GM10266 (cell line): ENCODE measurements around the gene C3orf80.
"Not testable (repeated sequence)": the region's sequence is repeated elsewhere in the genome, so short reads cannot be mapped to it uniquely, and the experiment has no call there.

Source experiments
- DNase-seq: peaks from one replicate; pipeline ENCODE4 v3.0.0; 2012; ENCODE audit errors: extremely low spot score
- CTCF ChIP-seq: IDR thresholded peaks from 2 replicates; pipeline ENCODE4 v1.5.1; 2012; ENCODE audit warnings: mild to moderate bottlenecking, low read depth; ENCODE audit not compliant: control insufficient read depth, insufficient read depth; ENCODE audit errors: missing control alignments

The C3orf80 gene

DNA sequence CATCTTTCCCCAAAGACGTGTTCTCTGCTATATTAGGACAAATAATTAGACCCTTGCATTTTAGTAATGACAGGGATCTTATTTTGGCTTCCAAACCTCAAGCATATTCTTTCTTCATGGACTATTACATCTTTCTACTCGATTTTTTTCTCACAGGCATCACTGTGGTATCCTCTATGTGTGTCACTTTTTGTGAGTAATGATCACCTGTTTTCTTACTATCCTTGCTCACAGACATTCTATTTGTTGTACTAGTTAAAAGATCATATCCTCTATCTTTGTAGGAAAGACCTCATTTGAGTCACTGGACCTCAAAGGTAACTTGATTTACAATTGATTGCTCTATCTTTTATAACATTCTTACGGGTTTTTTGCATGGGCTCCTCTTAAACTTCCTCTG, 6.8 kb downstream of the C3orf80 start:
- no peak for DNase-seq
- TF ChIP-seq CTCF = no peak

DNA sequence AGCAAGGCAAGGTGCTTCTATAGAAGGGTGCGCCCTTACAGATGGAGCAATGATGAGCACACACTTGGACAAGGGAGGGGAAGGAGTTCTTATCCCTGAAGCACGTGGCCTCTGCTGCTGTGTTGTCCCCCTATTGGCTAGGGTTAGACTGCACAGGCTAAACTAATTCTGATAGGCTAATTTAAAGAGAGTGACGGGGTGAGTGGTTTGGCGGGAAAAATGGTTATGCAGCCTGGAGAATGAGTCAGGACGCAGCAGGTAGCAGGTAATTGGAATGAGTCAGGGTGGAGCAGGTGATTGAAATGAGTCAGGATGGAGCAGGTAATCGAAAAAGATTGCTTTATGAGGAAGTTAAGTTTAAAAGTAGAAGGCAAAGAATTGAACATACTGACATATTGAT, 15.5 kb downstream of the C3orf80 start:
- DNase-seq = not testable (repeated sequence)

- TF ChIP-seq CTCF = no peak
- no peak for DNase-seq
These were observed 20.1 kb downstream of the C3orf80 start for GRCh38 chr3:160245261-160245800.

- no peak for DNase-seq
- TF ChIP-seq CTCF = no peak
These were observed 22.5 kb downstream of the C3orf80 start for GRCh38 chr3:160247766-160248165.

DNA sequence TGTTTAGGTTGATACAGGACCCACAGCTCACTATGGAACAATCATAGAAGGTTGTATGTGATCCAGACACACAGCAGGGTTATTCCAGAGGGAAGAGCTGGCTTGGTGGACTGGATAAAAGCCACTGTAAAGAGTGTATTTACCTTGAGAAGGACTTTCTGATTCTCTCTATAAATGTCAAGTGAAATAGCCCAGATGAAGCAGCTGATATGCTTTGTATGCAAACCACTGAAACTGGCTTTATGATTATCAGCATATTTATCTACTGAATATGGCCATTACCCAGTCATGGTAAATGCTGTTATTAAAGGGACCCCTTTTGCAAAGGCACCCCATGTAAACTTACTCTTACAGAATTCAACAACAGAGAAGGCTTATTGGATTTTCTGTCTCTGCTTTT, 28.1 kb downstream of the C3orf80 start:
- TF ChIP-seq CTCF = no peak
- no peak for DNase-seq

DNA sequence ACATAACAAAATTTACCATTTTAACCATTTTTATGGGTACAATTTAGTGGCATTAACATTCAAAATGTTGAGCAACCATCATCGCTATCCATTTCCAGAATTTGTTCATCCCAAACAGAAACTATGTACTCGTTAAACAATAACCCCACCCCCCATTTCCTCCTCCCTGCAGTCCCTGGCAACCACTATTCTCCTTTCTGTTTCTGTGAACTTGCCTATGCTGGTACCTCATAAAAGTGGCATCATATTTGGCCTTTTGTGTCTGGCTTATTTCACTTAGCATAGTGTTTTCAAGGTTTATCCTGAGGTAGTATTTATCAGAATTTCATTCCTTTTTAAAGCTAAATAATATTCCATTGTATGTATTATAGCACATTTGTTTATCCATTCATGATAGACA, 32.4 kb downstream of the C3orf80 start:
- no peak for DNase-seq
- no peak for TF ChIP-seq CTCF

GRCh38 chr3:160259589-160259988, 34.4 kb downstream of the C3orf80 start:
- DNase-seq = no peak
- TF ChIP-seq CTCF = no peak
